Gastroesophageal sphincter (tissue), 4 donors: ENCODE results near the gene SLC2A11. TPM values are rescaled to one million over a fixed set of nuclear protein-coding genes. Genes with fewer than 3 reads are reported as not detected.

Experiments
- ATAC-seq: fragments of 150-250 bp; one replicate; pipeline ENCODE4 v1.9.1; 2016; ENCODE audit warnings: mild to moderate bottlenecking, moderate library complexity
- H3K27ac ChIP-seq, 4 donors: fragments of 200-600 bp; sonication (generic) in 3 of 4; 1 replicate in 3 of 4; 2 replicates in 1 of 4; pipeline ENCODE4 v1.5.1; 2016 to 2019
- H3K27me3 ChIP-seq: fragments of 200-600 bp; sonication (generic); one replicate; pipeline ENCODE4 v1.5.1; 2019
- H3K36me3 ChIP-seq, 2 donors: fragments of 200-600 bp; sonication (generic); one replicate each; pipeline ENCODE4 v1.5.1; 2019; ENCODE audit warnings: control low read depth in 1 of 2
- H3K4me1 ChIP-seq, 3 donors: fragments of 200-600 bp; sonication (generic); 1 replicate in 2 of 3; 2 replicates in 1 of 3; pipeline ENCODE4 v1.5.1; 2016 to 2019; ENCODE audit warnings: control low read depth in 2 of 3
- H3K4me3 ChIP-seq, 2 donors: fragments of 200-600 bp; sonication (generic); one replicate each; pipeline ENCODE4 v1.5.1; 2019; ENCODE audit warnings: mild to moderate bottlenecking in 1 of 2, moderate library complexity in 1 of 2
- H3K9me3 ChIP-seq, 3 donors: fragments of 200-600 bp; sonication (generic); one replicate each; pipeline ENCODE4 v1.5.1; 2017 to 2019; ENCODE audit warnings: control low read depth in 2 of 3
- EP300 ChIP-seq: sonication (generic); formaldehyde crosslinking; IDR thresholded peaks from one replicate; pipeline ENCODE4 v1.6.1; 2017; ENCODE audit warnings: antibody characterized with exemption, mild to moderate bottlenecking
- POLR2A ChIP-seq, 2 donors: fragments of 450-650 bp; IDR thresholded peaks; one replicate each; pipeline ENCODE4 v1.6.1; 2017; ENCODE audit warnings: antibody characterized with exemption in 2 of 2, mild to moderate bottlenecking in 2 of 2, moderate library complexity in 1 of 2
- POLR2AphosphoS5 ChIP-seq: sonication (generic); formaldehyde crosslinking; IDR thresholded peaks from one replicate; pipeline ENCODE4 v1.6.1; 2017; ENCODE audit warnings: antibody characterized with exemption
- WGBS, 2 donors: methylation state at CpG; one replicate each; pipeline ENCODE4 v1.1.5; 2018; ENCODE audit warnings: low coverage in 1 of 2; 5-methylcytosine and 5-hydroxymethylcytosine counted together
- small RNA-seq, 4 donors: library from RNA; depleted of rRNA; stranded (forward); fragments of <200 nt; gene quantifications; one replicate each; pipeline ENCODE3, GENCODE V24; 2016
- total RNA-seq, 4 donors: library from RNA; depleted of rRNA; stranded (reverse); fragments of >200 nt; gene quantifications; one replicate each; pipeline ENCODE4 v1.1.0, GENCODE V29; 2016
- TF ChIP-seq, protein P1 (sequence below), 4 experiments: fragments of 200-600 bp in 2 of 4; fragments of 450-650 bp in 2 of 4; sonication (generic) in 1 of 4; IDR thresholded peaks; one replicate each; pipeline ENCODE4 v1.5.1; 2017 to 2019; ENCODE audit warnings: antibody characterized with exemption in 4 of 4, mild to moderate bottlenecking in 2 of 4, moderate library complexity in 2 of 4

Gene SLC2A11
- total RNA-seq, 4 donors from 2014 or later, result 7.3 to 39.8 (median 18.8) TPM

DNA sequence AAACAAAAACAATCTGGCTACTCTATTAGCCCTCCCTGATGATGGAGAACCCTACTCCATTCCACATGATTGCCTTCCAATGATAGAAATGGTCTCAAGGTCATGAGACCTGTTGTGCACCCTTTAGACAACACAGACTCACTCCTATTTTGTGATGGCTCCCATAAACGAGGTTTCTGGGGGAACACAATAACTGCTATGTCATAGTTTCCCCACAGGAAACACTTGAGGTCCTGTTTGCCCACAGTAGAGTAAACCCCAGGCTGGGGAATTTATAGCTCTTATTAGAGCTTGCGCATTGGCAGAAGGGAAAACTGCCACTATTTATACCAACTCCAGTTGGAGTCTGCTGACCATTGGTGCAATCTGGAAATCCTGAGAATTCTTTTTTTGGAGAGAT is 65.2 kb downstream of the SLC2A11 start:
- Histone ChIP-seq H3K4me3 (no peak overlapping the region), H3K36me3 (peaks cover 0 to 36% of the 10 kb centered on the region in 2 donors), H3K4me1 (peaks cover 0 to 11% (median 0%) of the 10 kb centered on the region in 3 donors), H3K27me3 (no peaks in the 10 kb centered on the region), H3K9me3 (peaks cover 0 to 11% (median 0%) of the 10 kb centered on the region in 3 donors), H3K27ac (no peak overlapping the region)
- TF ChIP-seq, protein P1, sequence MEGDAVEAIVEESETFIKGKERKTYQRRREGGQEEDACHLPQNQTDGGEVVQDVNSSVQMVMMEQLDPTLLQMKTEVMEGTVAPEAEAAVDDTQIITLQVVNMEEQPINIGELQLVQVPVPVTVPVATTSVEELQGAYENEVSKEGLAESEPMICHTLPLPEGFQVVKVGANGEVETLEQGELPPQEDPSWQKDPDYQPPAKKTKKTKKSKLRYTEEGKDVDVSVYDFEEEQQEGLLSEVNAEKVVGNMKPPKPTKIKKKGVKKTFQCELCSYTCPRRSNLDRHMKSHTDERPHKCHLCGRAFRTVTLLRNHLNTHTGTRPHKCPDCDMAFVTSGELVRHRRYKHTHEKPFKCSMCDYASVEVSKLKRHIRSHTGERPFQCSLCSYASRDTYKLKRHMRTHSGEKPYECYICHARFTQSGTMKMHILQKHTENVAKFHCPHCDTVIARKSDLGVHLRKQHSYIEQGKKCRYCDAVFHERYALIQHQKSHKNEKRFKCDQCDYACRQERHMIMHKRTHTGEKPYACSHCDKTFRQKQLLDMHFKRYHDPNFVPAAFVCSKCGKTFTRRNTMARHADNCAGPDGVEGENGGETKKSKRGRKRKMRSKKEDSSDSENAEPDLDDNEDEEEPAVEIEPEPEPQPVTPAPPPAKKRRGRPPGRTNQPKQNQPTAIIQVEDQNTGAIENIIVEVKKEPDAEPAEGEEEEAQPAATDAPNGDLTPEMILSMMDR (IDR thresholded peaks at IDR 0.05), result no peak
- 67% methylated on average over 1 of the region's 2 CpGs; no CpG with 5 or more reads in 1 of the 2 donors for WGBS, 2 donors
- ATAC-seq, result no peak

DNA sequence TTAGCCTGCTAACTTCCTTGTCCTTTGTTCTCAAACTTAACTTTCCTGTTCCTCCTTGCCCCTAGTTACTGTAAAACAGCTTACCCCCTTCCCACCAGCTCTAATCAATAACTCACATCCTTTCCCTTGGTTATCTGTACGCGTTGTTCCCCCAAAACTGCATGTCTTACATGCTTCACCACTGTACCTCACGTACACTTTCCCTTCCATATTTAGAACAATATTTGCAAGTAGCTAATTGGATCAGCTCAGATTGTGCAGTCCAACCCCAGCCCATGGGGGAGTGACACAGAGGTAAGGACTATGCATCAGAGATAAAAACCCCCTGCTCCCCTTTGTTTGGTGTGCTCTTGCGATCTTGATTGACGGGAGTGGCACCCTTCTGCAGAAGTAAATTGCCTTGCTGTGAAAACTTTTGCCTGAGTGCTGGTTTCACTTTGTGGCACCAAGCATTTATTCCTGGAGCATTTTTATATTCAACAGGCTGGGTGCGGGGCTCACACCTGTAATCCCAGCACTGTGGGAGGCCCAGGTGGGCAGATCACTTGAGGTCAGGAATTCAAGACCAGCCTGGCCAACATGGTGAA is 67.4 kb downstream of the SLC2A11 start:
- ATAC-seq, result no peak
- H3K27me3 ChIP-seq, result no peaks in the 10 kb centered on the region
- TF ChIP-seq, protein P1 (IDR thresholded peaks at IDR 0.05), result no peak
- TF ChIP-seq POLR2A (IDR thresholded peaks at IDR 0.05), result no peak
- no peak for TF ChIP-seq POLR2AphosphoS5
- TF ChIP-seq EP300, result no peak
- peaks cover 0 to 2% (median 0%) of the 10 kb centered on the region in 3 donors for H3K4me1 ChIP-seq
- peaks cover 0 to 42% of the 10 kb centered on the region in 2 donors for H3K36me3 ChIP-seq
- no peak overlapping the region for H3K4me3 ChIP-seq
- H3K9me3 ChIP-seq, result peaks cover 0 to 12% (median 0%) of the 10 kb centered on the region in 3 donors
- H3K27ac ChIP-seq, result no peak overlapping the region
- WGBS, 2 donors, result 100% methylated on average over 4 of the region's 6 CpGs; no CpG with 5 or more reads in 1 of the 2 donors

DNA sequence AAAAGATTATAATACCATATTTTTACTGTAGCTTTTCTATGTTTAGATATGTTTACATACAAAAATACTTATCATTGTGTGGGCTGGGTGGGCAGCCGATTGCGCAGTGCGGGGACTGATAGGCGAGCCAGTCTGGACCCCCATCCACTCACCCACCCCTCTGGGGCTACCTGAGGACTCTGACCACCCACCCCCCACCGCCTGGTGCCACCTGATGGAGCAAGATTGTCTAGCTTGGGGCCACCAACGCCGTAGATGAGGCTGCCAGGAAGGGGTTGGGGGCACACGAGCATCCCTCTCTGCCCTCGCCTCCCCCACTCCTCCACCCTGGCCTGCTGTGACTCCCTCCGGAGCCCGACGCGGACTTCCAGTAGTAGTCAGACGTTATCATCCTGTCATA is 68.9 kb downstream of the SLC2A11 start:
- no peak for ATAC-seq
- Histone ChIP-seq H3K36me3 (peaks cover 0 to 42% of the 10 kb centered on the region in 2 donors), H3K27ac (no peak overlapping the region)

More for the DNA sequence above, 68.9 kb downstream of the SLC2A11 start:
- WGBS, 2 donors, result 75 to 82% methylated on average over 9 to 10 of the region's 14 CpGs
- Histone ChIP-seq H3K9me3 (peaks cover 0 to 14% (median 0%) of the 10 kb centered on the region in 3 donors), H3K4me3 (no peak overlapping the region), H3K4me1 (no peaks in the 10 kb centered on the region), H3K27me3 (no peaks in the 10 kb centered on the region)
- TF ChIP-seq POLR2AphosphoS5 (no peak), EP300 (no peak), POLR2A (IDR thresholded peaks at IDR 0.05) (no peak)
- TF ChIP-seq, protein P1 (IDR thresholded peaks at IDR 0.05), result no peak

Small RNA genes within 50 kb of the gene (small RNA-seq; reads per million reads assigned to genes)
- gene RN7SL268P, result 0 reads per million in 4 donors

Other genes with a start within 250 kb of the SLC2A11 start
- gene DRICH1, start 225.6 kb upstream of the SLC2A11 start, total RNA-seq, result 1 to 10 TPM in 1 of 4 donors, not detected in 3; 2.2 TPM
- gene RGL4, start 166.9 kb upstream of the SLC2A11 start, total RNA-seq, result under 1 TPM in 1 of 4 donors, not detected in 3; 0.27 TPM
- 1 to 10 TPM; 3.5 to 8.0 (median 5.5) TPM for gene ZNF70, start 106.8 kb upstream of the SLC2A11 start, total RNA-seq
- 1 to 10 TPM in 1 of 4 donors, not detected in 3; 1.9 TPM for gene VPREB3, start 103.5 kb upstream of the SLC2A11 start, total RNA-seq
- under 1 TPM in 2 of 4 donors, not detected in 2; 0.54 to 0.81 TPM for gene C22orf15, start 94.9 kb upstream of the SLC2A11 start, total RNA-seq
- gene CHCHD10, start 89.9 kb upstream of the SLC2A11 start, total RNA-seq, result 10 to 100 TPM in 3 of 4 donors, 1 to 10 TPM in 1; 2.0 to 40.6 (median 28.1) TPM
- gene MMP11, start 85.0 kb upstream of the SLC2A11 start, total RNA-seq, result 10 to 100 TPM in 2 of 4 donors, 1 to 10 TPM in 2; 2.3 to 11.0 (median 9.7) TPM
- gene SMARCB1, start 70.9 kb upstream of the SLC2A11 start, total RNA-seq, result 10 to 100 TPM; 27.9 to 58.8 (median 32.7) TPM
- 1 to 10 TPM in 1 of 4 donors, not detected in 3; 1.7 TPM for gene DERL3, start 18.9 kb upstream of the SLC2A11 start, total RNA-seq
- 100 to 1,000 TPM; 164 to 261 (median 237) TPM for gene MIF, start 36.5 kb downstream of the SLC2A11 start, total RNA-seq
- 10 to 100 TPM in 2 of 4 donors, not detected in 2; 10.8 to 12.3 TPM for gene GSTT2B, start 103.3 kb downstream of the SLC2A11 start, total RNA-seq
- 1 to 10 TPM in 2 of 4 donors, not detected in 2; 2.2 to 3.4 TPM for gene DDTL, start 109.0 kb downstream of the SLC2A11 start, total RNA-seq
- 100 to 1,000 TPM; 100 to 136 (median 123) TPM for gene DDT, start 116.6 kb downstream of the SLC2A11 start, total RNA-seq
- 1 to 10 TPM in 1 of 4 donors, not detected in 3; 3.0 TPM for gene GSTT2, start 122.3 kb downstream of the SLC2A11 start, total RNA-seq
- gene GSTT4, start 147.6 kb downstream of the SLC2A11 start, total RNA-seq, result under 1 TPM in 1 of 4 donors, not detected in 3; 0.23 TPM
- gene CABIN1, start 153.4 kb downstream of the SLC2A11 start, total RNA-seq, result 10 to 100 TPM; 37.9 to 75.4 (median 52.1) TPM